ENCODE results near the gene DNAJC27.
"Not testable (repeated sequence)": the region's sequence is repeated elsewhere in the genome, so short reads cannot be mapped to it uniquely, and the experiment has no call there.

Gene DNAJC27

DNA sequence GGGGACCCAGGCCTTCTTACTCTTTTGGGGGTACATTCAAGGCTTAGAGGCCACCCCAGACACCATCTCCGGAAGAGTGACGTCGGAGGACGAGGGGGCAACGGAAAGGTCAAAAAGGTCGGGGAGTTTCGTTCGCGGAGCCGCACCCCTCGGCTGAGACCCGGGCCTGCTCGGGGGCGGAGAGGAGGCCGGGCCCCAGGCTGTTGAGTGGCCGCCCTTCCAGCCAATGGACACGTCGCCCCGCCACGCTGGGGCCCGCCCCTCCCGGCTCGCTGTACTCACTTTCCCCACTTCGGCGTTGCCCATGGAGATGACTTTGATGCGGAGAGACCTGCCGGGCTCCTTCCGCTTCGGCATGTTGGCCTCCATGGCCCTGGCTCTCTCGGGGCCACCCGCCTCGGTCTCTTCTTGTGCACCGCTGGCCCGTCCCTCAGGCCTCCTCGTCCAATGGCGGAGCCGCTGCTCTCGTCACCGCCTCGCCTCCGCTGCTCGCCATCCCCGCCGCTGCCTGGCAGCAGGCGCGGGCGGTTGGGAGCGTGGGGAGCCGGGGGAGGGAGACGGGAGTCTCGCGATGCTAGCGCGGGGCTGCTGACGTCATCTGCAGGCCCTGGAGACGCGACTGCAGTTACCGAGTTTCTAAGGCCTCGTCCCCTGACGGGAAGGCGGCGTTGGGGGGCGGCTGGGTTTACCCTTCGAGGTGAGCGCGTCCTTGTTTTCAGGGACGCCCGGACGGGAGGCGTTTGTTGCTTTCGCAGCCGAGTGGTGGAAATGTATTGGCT lies at the start of gene DNAJC27:
DNAJC27 (minus strand) TSS at position 420 of the 779 bp plus-strand sequence; CDS start at position 369, 51 bp downstream.
- peak; percentile 88 for FAIRE-seq

DNA sequence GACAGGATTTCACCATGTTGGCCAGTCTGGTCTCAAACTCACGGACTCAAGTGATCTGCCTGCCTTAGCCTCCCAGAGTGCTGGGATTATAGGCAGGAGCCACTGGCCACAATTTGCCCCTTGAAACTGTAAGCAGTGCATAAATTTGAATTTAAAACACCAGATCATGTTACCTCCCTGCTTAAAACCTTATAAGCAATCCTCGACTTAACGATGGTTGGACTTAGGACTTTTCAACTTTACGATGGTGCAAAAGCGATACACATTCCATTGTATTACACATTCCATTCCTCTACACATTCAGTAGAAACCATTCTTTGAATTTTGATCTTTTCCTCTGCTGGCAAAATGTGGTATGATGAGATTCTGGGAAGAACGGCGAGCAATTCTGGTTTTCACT lies 46.9 kb upstream of the DNAJC27 start:
- no peak for DNase-seq (ENCODE audit: insufficient read length, low spot score)
- FAIRE-seq: no peak

More for the DNA sequence above, at the start of gene DNAJC27:
- peak; percentile 83 for DNase-seq (ENCODE audit: insufficient read length, low spot score)

DNA sequence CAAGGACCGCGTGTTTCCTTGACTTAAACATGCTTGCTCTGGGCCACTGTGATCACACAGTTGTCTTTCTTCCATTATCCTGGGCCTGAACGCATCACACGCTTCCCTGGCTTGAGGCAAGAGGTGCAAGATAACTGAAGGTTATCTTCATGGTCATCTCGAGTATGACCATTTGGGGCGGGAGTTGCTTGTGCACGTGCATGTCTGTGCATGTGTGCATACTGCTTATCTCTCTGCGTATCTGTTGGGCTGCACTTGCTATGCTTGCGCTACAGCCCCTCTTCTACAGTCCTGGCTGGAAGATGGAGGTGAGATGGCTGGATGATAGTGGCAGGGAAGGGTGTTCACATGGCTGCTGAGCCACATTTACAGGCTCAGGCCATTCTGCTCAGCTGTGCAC lies 42.9 kb upstream of the DNAJC27 start:
- DNase-seq (ENCODE audit: insufficient read length, low spot score) (no peak), FAIRE-seq (no peak)

DNA sequence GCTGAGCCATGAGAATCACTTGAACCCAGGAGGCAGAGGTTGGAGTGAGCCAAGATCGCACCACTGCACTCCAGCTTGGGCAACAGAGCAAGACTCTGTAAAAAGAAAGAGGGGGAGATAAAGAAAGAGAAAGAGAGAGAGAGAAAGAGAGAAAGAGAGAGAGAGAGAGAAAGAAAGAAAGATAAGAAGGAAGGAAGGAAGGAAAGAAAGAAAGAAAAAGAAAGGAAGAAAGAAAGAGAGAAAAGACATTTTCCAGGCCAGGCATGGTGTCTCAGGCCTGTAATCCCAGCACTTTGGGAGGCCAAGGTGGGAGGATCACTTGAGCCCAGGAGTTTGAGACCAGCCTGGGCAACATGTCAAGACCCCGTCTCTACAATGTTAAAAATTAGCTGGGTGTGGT lies 39.6 kb upstream of the DNAJC27 start:
- DNase-seq (ENCODE audit: insufficient read length, low spot score); FAIRE-seq: not testable (repeated sequence)

DNA sequence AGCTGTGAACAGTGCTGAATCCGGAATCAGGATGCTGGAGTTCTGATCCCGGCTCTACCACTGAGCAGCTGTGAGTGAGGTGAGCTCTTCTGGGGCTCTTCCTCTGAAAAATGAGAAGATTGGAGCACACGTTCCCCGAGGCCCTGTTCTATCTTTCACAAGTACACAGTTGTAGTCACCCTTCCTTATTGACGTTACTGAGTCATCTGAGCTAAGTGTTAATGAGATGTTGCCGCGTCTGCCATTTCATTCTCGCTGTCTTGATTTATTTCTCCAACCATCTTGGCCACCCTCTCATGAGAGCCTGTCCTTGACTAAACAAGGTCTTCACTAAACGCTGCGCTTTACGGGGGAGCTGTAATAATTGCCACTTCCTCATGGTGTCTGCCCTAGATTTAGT lies 38.2 kb upstream of the DNAJC27 start:
- FAIRE-seq (no peak), DNase-seq (ENCODE audit: insufficient read length, low spot score) (no peak)

DNA sequence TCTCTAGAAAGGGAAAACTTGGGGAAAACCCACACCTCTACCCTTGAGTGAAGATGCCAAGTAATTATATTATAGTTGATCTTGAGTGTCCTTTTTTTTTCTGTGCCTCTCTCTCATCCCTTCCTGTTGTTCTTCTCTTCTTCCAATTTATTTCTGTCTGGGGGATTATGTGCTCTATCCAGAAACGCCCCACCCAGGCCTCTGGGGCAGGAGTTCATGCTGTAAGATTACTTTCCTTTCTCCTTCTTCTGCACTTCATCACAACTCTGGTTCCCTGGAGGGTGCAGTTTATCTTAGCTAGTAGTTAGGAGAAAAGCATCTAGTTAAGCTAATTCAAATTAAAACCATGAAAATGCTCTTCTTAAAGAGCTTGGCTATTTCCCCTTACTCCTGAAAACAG lies 30.3 kb upstream of the DNAJC27 start:
- no peak for DNase-seq (ENCODE audit: insufficient read length, low spot score)
- FAIRE-seq: no peak

DNA sequence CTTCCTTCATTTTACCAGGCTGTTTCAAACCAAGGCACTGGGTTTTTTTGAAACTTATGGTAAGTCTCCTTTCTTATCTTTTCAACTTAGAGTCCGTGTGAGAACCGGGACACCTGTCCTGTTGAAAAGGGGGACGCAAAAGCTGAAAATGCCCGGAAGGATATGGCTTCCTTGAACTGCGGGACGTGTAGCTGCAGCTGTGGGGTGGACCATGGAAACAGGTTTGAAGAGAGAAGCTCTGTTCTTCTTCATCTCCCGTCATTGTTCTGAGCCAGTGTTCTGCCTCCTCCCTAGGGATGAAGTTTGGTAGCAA lies 29.5 kb upstream of the DNAJC27 start:
- FAIRE-seq: no peak
- no peak for DNase-seq (ENCODE audit: insufficient read length, low spot score)

DNA sequence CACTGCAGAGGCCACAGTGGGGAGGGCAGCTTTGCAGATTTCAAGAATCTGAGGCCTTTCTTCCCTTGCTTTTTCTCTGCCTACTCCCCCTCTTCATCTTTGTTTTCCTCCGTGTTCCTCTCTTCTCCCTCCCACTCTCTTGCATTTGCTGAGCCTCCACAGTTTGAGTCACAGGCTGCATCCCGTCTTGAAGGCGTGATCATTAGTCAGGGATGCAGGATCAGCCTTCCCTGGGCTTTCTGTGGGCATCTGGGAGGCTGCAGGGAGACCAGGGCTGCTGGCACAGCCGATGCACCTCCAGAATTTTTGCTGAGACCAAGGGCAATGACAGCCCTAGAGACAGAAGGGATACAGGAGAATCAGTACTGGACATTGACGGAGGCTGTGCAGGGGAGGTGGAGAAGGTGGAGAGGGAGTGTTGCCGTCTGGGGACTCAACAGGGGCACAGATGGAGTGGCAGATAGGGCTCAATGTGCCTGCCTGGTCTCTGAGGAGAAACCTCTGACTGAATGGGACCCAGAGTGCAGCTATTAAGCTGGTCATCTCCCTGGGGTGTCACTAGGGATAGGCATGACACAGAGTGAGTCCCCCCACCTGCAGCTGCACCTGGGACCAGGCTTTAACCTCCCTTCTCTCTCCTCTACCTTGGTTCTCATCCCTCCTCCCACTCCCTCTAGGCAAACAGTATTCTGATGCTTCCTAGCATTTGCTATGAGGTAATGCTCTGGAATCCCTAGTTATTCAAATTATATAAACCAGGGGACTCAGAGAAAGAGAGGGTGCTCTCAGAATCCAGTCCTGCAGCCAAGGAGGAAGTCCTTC lies 29.0 kb upstream of the DNAJC27 start:
- FAIRE-seq (no peak), DNase-seq (ENCODE audit: insufficient read length, low spot score) (no peak)

DNA sequence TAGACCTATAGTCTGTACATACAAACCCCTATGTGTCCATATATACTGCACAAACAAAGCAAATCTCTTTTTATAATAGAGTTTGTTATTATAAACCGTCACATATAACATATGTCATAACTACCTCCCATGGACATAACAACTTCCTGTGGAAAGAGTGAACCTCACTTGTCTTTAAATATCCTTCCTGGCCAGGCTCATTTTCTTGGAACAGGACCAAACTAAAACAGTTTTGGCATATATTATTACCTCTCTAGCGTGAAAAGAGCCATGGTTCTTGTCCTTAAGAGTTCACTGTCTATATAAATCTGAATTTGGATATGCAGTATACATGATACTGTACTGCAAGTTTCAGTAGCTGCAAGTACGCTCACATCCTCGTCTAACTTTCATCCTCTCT lies 28.3 kb upstream of the DNAJC27 start:
- FAIRE-seq (no peak), DNase-seq (ENCODE audit: insufficient read length, low spot score) (no peak)

DNA sequence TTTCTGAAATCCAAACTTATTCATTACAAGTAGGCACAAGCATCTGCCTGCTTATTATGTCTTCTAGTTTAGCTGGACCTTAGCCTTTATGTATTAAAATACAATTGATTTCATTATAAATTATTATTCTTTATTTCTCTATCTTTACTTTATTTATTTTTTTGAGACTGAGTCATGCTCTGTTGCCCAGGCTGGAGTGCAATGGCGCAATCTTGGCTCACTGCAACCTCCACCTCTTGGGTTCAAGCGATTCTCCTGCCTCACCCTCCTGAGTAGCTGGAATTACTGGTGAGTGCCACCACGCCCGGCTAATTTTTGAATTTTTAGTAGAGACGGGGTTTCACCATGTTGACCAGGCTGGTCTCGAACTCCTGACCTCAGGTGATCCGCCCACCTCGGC lies 27.3 kb upstream of the DNAJC27 start:
- DNase-seq (ENCODE audit: insufficient read length, low spot score); FAIRE-seq: not testable (repeated sequence)

DNA sequence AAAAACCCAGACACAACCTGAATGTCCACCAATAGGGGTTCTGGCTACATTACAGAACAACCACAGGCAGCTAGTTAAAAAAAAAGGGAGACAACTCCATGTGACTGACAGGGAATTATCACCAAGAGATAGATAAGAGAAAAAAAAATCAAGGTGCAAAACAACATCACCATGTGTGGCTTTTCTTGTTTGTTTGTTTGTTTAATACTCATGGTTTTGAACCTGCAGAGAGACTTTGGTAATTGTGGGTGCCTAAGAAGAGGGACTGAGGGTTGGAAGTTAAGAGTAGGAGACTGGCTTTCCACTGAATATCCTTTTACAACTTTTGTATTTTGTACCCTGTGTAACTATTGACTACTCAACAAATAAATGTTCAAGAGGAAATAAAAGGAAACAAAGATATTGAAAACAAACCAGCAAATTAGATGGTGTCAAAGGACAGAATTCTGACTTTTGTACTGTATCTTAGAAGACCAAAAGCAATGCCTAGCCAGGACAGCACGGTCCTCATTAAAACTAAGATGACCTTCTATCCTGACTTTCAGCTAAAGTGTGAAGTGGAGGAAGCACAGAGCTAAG lies 22.5 kb upstream of the DNAJC27 start:
- no peak for FAIRE-seq
- no peak for DNase-seq (ENCODE audit: insufficient read length, low spot score)

DNA sequence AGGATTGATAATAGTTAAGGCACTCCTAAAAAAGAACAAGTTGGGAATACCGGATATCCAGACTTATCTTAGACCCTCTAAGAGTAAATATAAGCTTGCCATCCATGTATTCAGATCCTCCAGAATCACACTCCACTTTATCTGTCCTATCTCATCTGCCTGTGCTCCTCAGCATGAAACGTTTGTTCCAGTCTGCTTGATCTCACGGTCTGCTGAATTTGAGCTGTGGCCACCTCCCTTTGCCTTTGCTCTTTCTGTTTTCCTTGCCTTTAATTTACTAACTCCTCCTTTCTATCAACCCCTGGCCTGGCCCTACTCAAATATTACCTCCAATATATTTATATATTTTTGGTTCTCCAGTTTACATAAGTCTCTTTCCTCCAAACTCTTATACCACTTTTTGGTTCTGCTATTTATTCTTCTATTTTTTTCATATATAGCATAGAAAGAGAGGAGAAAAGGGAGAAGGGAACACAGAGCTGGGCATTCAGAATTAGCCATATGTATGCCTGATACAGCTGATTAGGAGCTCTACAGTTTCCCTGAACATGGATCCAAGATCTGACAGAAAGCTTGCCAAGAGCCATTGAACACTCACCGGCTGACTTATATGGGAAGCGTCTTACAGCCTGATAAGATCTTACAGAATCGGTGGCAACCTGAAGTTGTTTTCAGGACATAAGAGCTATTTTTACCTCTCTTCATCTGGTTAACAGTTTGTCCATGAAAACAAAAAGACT lies 21.8 kb upstream of the DNAJC27 start:
- no peak for DNase-seq (ENCODE audit: insufficient read length, low spot score)
- no peak for FAIRE-seq

DNA sequence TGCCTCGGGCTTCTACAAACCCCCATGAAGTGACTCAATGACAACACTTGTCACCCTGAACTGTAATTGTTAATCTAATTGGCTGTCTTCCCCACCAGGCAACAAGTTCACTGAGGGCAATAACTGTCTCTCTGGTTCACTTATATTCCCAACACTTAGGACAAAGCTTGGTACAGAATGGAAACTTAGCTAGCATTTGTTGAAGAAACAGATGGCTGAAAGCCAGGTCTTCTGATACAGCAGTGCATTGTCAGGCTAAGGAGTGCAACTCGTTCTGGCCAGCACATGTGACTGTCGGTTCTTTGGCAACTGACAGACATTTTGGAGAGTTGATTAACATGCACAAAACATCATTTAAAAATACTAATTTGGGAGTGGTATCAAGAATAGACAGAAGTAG lies 14.6 kb upstream of the DNAJC27 start:
- FAIRE-seq (no peak), DNase-seq (ENCODE audit: insufficient read length, low spot score) (no peak)

DNA sequence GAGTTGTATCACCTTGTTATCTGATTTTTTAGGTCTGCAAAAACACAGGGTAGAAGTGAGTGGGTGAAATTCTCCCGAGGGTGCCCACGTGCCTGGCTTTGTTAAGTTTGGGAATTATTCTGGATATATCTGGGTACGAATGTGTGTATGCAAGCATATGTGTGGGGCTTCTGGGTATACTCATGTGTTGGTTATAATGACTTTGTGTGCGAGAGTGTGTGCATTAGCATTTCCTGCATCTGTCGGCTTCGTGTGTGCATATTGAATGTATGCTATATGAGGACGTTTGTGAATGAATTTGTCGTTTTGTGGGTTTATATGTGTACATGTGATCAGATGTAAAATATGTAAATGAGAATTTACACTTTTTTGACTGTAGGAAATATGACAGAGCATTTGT lies 13.8 kb upstream of the DNAJC27 start:
- FAIRE-seq (no peak), DNase-seq (ENCODE audit: insufficient read length, low spot score) (no peak)

DNA sequence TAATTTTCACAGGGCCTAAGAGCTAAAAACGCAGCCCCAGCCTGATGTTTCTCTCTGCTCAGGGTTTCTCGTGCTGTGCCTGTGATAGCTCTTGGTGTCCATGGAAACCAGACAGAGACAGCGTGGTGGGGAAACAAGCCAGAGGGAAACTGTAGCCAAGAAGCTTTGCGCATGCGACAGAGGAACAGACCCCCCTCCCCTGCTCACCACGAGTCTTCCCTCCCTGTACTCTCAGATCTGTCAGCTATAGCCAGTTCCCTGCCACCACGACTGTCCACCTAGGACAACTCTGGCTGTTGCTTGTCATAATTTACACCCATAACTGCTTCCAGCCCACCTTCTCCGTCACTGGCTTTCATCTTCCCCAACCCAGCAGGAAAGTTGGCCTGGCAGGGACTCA lies 13.2 kb upstream of the DNAJC27 start:
- DNase-seq (ENCODE audit: insufficient read length, low spot score) (no peak), FAIRE-seq (no peak)

DNA sequence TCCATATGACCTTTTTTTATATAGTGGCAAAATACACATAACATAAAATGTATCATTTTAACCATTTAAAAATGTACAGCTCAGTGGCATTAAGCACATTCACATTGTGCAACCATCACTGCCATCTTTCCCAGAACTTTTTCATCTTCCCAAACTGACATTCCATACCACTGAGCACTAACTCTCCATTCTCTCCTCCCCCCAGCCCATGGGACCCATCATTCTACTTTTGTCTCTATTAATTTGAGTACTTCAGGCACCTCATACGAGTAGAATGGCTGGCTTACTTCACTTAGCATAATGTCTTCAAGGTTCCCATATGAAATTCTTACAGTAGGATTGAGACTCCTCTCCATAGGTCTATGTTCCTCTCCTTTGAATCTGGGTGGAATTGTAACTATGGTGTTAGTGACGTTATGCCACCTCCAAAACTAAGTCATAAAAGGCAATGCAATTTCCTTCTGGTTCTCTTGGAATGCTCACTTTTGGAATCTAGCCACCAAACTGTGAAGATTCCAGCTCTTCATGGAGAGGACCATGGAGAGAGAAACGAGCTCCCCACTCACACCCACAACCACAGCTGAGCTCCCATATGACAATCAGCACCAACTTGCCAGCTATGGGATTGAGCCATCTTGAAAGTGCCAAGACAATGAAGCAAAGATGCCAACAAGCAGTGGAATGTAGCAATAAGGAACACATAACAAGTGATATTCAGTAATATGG lies 9.8 kb upstream of the DNAJC27 start:
- FAIRE-seq: no peak
- DNase-seq (ENCODE audit: insufficient read length, low spot score): no peak

DNA sequence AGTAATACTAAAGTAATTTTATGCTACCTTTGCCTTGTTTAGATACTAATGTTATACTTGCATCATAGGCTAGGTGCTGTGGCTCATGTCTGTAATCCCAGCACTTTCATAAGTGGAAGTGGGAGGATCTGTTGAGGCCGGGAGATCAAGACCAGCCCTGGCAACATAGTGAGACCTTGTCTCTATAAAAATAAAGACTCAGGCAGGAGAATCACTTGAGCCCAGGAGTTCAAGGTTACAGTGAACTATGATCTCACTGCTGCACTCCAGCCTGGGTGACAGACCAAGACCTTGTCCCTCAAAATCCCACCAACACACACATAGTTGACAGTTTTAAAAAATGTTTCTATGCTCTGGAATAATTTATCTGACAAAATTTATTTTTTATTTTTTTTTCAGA lies 6.9 kb upstream of the DNAJC27 start:
- DNase-seq (ENCODE audit: insufficient read length, low spot score): no peak
- no peak for FAIRE-seq

DNA sequence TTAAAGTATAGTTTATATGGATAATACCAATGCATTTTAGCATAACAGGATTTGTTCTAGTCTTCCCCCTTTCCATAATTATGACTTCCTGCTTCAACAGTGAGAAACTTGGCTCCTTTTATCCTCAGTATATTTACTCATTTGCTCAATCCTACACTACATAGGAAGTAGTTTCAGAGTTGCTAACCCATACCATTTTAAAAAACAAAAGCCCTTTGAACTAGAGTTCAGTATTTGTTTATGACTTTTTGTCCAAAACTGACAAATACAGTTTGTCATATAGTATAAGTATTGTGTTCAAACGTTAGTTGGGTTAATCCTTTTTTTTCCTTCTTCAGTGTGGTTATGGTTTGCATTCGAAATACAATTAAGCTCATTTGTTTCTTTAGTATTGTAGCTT lies 5.9 kb upstream of the DNAJC27 start:
- FAIRE-seq (no peak), DNase-seq (ENCODE audit: insufficient read length, low spot score) (no peak)

DNA sequence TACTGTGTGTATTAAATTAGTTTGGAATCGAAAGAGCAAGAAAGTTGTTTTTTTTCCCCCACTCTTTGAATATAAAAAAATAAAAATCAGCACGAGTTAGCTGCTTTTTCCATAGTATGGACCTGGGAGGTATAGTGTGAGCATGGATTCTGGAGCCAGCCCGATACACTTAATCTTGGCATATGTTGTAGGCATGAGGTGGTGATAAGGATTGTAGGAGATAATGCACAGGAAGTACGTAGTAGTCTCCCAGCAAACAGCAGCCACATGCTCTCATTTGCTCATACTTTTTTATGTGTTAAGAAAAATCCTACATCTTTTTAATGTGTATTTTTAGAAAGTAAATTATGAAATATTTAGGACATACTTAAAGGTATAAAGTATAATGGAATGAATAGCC lies 2.1 kb upstream of the DNAJC27 start:
- no peak for FAIRE-seq

DNA sequence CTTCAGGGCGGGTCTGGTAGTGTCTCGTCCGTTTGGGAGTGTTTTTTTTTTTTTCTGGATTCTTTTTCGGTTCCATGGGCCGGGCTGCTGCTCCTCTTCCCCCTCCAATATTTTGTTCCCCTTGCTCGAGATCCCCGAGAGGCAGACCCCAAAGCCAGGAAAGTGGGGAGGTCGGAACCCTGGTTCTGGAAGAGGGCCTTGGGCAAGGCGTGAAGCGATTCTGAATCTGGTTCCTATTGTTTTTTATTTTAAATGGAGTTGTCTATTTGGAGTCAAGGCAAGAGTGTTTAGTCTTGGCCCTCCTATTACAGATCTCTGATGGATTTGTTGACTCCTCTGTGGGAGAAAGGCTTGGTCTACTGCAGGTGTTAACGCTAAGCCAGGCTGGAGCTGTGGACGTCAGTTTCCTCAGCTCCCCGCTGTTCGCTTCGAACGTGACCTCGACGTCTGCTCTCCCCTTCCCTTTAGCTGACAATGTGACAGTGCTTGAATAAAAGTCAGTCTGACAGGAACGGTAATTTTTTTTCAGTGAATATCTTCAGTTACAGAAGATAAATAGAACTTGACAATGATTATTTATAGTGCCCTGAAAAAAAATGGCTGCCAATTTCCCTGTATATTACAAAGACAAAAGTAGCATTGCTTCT lies 683 bp upstream of the DNAJC27 start:
- FAIRE-seq: peak; percentile 81
- DNase-seq (ENCODE audit: insufficient read length, low spot score): no peak

More for the DNA sequence above, 2.1 kb upstream of the DNAJC27 start:
- DNase-seq (ENCODE audit: insufficient read length, low spot score): no peak

Data from GM19239 (cell line).